ENCODE data around the gene CACNA1I. TPM values are rescaled to one million over a fixed set of nuclear protein-coding genes. Genes with fewer than 3 reads are reported as not detected.

CACNA1I gene
- total RNA-seq, 4 donors from 2014 or later = not detected

DNA sequence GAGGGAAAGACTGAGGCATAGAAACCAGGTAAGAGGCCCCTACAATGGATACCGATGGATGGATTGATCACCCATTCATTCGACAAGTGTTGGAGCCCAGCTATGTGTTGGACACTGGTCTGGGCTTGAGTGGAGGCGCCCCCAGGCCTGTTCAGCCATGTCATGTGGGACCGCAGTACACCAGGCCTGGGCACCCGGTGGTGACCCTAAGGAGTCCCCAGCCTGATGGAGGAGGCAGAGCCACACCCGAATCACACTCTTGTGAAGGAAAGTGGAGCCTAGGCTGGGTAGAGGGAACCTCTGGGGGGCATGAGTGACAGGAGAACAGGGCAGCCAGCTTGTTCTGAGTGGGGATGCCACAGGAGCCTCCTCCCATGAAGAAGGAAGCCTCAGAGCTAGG, 10.2 kb downstream of the CACNA1I start:
- ATAC-seq (no peak), DNase-seq (no peak)
- H3K4me1 ChIP-seq = no peaks in the 10 kb centered on the region
- H3K36me3 ChIP-seq = no peaks in the 10 kb centered on the region
- in situ Hi-C loops (cut with MboI; ENCODE audit: low sequenced_read_pairs in 4 of 4) = no loop called here
- intact Hi-C loops (cut with DNase I; ENCODE audit: low total_unique reads) = no loop called here
- H3K27ac ChIP-seq = no peak overlapping the region
- H3K9me3 ChIP-seq = no peaks in the 10 kb centered on the region
- TF ChIP-seq, protein P1, sequence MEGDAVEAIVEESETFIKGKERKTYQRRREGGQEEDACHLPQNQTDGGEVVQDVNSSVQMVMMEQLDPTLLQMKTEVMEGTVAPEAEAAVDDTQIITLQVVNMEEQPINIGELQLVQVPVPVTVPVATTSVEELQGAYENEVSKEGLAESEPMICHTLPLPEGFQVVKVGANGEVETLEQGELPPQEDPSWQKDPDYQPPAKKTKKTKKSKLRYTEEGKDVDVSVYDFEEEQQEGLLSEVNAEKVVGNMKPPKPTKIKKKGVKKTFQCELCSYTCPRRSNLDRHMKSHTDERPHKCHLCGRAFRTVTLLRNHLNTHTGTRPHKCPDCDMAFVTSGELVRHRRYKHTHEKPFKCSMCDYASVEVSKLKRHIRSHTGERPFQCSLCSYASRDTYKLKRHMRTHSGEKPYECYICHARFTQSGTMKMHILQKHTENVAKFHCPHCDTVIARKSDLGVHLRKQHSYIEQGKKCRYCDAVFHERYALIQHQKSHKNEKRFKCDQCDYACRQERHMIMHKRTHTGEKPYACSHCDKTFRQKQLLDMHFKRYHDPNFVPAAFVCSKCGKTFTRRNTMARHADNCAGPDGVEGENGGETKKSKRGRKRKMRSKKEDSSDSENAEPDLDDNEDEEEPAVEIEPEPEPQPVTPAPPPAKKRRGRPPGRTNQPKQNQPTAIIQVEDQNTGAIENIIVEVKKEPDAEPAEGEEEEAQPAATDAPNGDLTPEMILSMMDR (IDR thresholded peaks at IDR 0.05 in 4 of 5, conservative IDR thresholded peaks at IDR 0.05 in 1 of 5) = no peak
- no peak for TF ChIP-seq POLR2A (IDR thresholded peaks at IDR 0.05)
- no peak overlapping the region for H3K4me3 ChIP-seq
- peaks cover 0 to 16% (median 5%) of the 10 kb centered on the region in 3 donors for H3K27me3 ChIP-seq

DNA sequence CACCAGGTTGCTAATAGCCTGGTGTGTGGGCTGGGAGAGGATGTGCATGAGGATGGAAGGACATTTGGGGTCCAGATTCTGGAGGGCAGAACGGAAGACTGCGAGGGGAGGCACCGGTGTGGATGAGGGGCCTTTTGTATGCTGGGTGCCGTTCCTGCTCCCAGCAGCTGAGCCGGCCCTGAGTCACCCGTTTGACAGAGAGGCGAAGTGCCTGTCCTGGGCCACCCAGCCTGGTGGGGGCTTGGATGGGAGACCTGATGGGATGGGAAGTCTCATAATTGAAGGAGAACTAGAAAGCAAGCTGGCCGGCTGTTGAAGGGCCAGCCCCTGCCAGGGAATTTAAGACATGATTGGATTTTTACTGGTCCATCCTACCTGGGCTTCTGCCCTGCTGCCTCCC, 10.8 kb downstream of the CACNA1I start:
- in situ Hi-C loops (cut with MboI; ENCODE audit: low sequenced_read_pairs in 4 of 4) (no loop called here), intact Hi-C loops (cut with DNase I; ENCODE audit: low total_unique reads) (no loop called here)
- TF ChIP-seq, protein P1 (IDR thresholded peaks at IDR 0.05 in 4 of 5, conservative IDR thresholded peaks at IDR 0.05 in 1 of 5) = no peak
- TF ChIP-seq POLR2A (IDR thresholded peaks at IDR 0.05) = no peak
- Histone ChIP-seq H3K36me3 (no peaks in the 10 kb centered on the region), H3K4me1 (no peaks in the 10 kb centered on the region), H3K27me3 (peaks cover 0 to 14% (median 5%) of the 10 kb centered on the region in 3 donors), H3K4me3 (no peak overlapping the region), H3K9me3 (no peaks in the 10 kb centered on the region), H3K27ac (no peak overlapping the region)
- DNase-seq (no peak), ATAC-seq (no peak)

DNA sequence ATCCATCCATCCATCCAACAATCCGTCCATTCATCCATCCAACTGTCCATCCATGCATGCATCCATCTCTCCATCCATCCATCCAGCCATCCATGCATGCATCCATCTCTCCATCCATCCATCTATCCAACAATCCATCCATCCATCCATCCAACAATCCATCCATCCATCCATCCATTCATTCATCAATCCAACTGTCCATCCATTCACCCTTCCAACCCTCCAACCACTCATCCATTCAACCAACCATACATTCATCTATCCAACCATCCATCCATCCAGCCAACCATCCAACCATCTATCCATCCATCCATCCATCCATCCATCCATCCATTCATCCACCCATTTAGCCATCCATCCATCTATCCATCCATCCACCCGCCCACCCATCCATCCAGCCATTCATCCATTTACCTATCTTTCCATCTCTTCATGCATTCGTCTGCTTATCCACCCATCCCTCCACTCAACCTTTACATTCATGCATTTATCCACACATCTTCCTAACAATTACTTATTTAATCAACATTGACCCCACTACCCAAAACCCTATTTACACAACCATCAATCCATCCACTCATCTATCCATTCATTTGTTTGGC, 12.6 kb downstream of the CACNA1I start:
- Histone ChIP-seq H3K27me3 (peaks cover 0 to 5% (median 0%) of the 10 kb centered on the region in 3 donors), H3K36me3 (no peaks in the 10 kb centered on the region), H3K4me3 (no peak overlapping the region), H3K27ac (no peak overlapping the region), H3K9me3 (no peaks in the 10 kb centered on the region), H3K4me1 (peaks cover 0 to 10% of the 10 kb centered on the region in 2 donors)
- intact Hi-C loops (cut with DNase I; ENCODE audit: low total_unique reads) = no loop called here
- no peak for TF ChIP-seq POLR2A (IDR thresholded peaks at IDR 0.05)
- TF ChIP-seq, protein P1 (IDR thresholded peaks at IDR 0.05 in 4 of 5, conservative IDR thresholded peaks at IDR 0.05 in 1 of 5) = no peak
- ATAC-seq (no peak), DNase-seq (no peak)
- in situ Hi-C loops (cut with MboI; ENCODE audit: low sequenced_read_pairs in 4 of 4) = no loop called here

DNA sequence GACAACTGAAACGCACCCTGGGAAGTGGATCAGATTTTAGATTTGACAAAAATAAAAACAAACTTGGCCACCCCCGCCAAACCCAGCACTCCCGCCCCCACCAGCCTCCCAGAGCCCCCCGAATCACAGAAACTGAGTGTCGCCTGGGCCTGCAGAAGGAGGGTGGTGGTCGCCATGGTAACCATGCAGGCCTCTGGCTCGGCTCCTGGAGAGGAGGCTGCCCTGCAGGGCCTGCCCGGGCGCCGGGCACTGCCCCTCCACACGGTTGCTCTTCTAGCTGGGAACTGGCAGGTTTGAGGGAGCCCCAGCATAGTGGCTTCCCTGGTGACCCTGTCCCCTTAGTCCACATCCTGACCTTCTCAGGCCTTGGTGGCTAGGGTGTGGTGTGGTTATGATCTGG, 19.3 kb downstream of the CACNA1I start:
- peaks cover 0 to 18% (median 10%) of the 10 kb centered on the region in 3 donors for H3K27me3 ChIP-seq
- TF ChIP-seq POLR2A (IDR thresholded peaks at IDR 0.05) = no peak
- TF ChIP-seq, protein P1 (IDR thresholded peaks at IDR 0.05 in 4 of 5, conservative IDR thresholded peaks at IDR 0.05 in 1 of 5) = no peak
- H3K36me3 ChIP-seq = no peaks in the 10 kb centered on the region
- peaks cover 0 to 10% of the 10 kb centered on the region in 2 donors for H3K4me1 ChIP-seq
- ATAC-seq (no peak), DNase-seq (no peak)
- in situ Hi-C loops (cut with MboI; ENCODE audit: low sequenced_read_pairs in 4 of 4) = no loop called here
- no peak overlapping the region for H3K4me3 ChIP-seq
- no peak overlapping the region for H3K27ac ChIP-seq
- no peaks in the 10 kb centered on the region for H3K9me3 ChIP-seq
- intact Hi-C loops (cut with DNase I; ENCODE audit: low total_unique reads) = no loop called here
